Measurements from ENCODE around the gene PTH2.

The PTH2 gene

DNA sequence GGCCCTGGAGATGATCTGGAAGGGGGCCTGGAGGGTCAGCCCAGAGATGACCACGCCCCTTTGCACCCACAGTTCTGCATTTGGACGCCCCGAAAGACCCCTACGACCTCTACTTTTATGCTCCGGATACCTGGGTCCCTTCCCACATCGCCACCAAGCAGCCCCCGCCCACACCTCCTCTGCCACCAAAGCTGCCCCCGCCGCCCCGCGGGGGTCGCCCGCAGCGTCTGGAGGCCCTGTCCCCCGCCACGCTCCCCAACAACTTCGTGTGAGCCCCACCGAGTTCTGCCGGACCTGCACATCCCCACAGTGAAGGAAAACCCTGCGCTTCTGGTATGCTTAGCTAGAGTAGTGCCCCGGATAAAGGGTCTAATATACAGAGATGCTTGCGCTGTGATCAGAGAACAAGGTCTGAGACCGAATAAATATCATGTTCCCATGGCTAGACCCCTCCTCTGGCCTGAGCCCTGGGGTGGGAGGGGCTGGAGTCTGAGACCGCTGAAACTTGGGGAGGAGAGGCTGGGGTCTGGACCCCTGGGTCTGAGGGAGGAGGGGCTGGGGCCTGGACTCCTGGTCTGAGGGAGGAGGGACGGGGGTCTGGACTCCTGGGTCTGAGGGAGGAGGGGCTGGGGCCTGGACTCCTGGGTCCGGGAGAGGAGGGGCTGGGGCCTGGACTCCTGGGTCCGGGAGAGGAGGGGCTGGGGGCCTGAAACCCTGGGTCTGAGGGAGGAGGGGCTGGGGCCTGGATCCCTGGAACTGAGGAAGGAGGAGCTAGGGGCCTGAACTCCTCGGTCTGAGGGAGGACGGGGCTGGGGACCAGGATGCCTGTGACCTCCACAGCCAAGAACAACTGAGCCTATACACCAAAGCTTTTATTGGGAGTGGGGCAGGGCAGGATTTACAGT is 5.6 kb upstream of the PTH2 start:
- Mint-ChIP-seq H3K36me3 (ENCODE audit: low read depth) (no peaks in the 10 kb centered on the region), H3K27me3 (peaks cover 89% of the 10 kb centered on the region), H3K4me1 (ENCODE audit: low read depth) (peaks cover 38% of the 10 kb centered on the region), H3K9me3 (no peaks in the 10 kb centered on the region), H3K27ac (no peak overlapping the region), H3K4me3 (peak overlapping the region; percentile 56)

- Mint-ChIP-seq H3K36me3 (ENCODE audit: low read depth) (no peaks in the 10 kb centered on the region), H3K4me3 (peak overlapping the region; percentile 56)
Measured at GRCh38 chr19:49427855-49428546, 4.8 kb upstream of the PTH2 start.

GRCh38 chr19:49427339-49427738 is 4.1 kb upstream of the PTH2 start:
- Mint-ChIP-seq H3K27ac (no peak overlapping the region), H3K4me3 (no peak overlapping the region), H3K4me1 (ENCODE audit: low read depth) (peaks cover 44% of the 10 kb centered on the region), H3K9me3 (no peaks in the 10 kb centered on the region), H3K27me3 (peaks cover 88% of the 10 kb centered on the region), H3K36me3 (ENCODE audit: low read depth) (no peaks in the 10 kb centered on the region)

More at GRCh38 chr19:49427855-49428546, 4.8 kb upstream of the PTH2 start:
- H3K9me3 Mint-ChIP-seq = no peaks in the 10 kb centered on the region
- peaks cover 39% of the 10 kb centered on the region for H3K4me1 Mint-ChIP-seq (ENCODE audit: low read depth)
- H3K27ac Mint-ChIP-seq = no peak overlapping the region
- peaks cover 88% of the 10 kb centered on the region for H3K27me3 Mint-ChIP-seq

GRCh38 chr19:49425922-49426592 is 2.8 kb upstream of the PTH2 start:
- no peak overlapping the region for H3K27ac Mint-ChIP-seq
- no peak overlapping the region for H3K4me3 Mint-ChIP-seq
- H3K9me3 Mint-ChIP-seq = no peaks in the 10 kb centered on the region
- peaks cover 89% of the 10 kb centered on the region for H3K27me3 Mint-ChIP-seq
- H3K36me3 Mint-ChIP-seq (ENCODE audit: low read depth) = no peaks in the 10 kb centered on the region
- H3K4me1 Mint-ChIP-seq (ENCODE audit: low read depth) = peaks cover 50% of the 10 kb centered on the region

DNA sequence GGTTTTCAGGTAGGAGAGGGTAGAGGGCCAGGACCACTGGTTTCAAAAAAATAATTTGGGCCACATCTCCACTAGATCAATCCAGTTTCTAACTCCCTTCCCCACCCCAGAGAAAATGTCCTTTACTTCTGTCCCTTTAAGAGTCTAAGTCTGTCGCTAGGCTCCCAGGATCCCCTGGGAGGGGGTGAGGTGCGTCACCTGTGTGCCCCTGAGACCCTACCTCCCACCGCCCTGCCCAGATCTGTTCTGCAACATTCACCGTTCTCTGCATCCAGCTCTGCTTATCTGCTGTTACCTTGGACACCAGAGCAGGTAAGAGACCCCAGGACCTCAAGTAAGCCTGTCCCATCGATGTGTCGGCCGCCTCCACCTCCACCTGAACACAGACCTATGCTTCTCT is 1.9 kb upstream of the PTH2 start, which contains the start of gene GFY:
TSS of gene GFY (plus strand) at position 211 of the 400 bp plus-strand sequence. CDS start 1,043 bp downstream, outside the sequence.
- Mint-ChIP-seq H3K4me3 (no peak within 1 kb of the TSS), H3K27ac (no peak within 1 kb of the TSS)

GRCh38 chr19:49423985-49424303 is 703 bp upstream of the PTH2 start:
- Mint-ChIP-seq H3K27ac (no peak overlapping the region), H3K4me1 (ENCODE audit: low read depth) (peaks cover 57% of the 10 kb centered on the region), H3K4me3 (peak overlapping the region; percentile 42), H3K36me3 (ENCODE audit: low read depth) (no peaks in the 10 kb centered on the region), H3K27me3 (peaks cover 93% of the 10 kb centered on the region), H3K9me3 (no peaks in the 10 kb centered on the region)

More for the DNA sequence above, 1.9 kb upstream of the PTH2 start, which contains the start of gene GFY:
- H3K9me3 Mint-ChIP-seq = no peaks in the 10 kb centered on the region
- H3K36me3 Mint-ChIP-seq (ENCODE audit: low read depth) = no peaks in the 10 kb centered on the region
- peaks cover 57% of the 10 kb centered on the region for H3K4me1 Mint-ChIP-seq (ENCODE audit: low read depth)
- H3K27me3 Mint-ChIP-seq = peaks cover 91% of the 10 kb centered on the region

GRCh38 chr19:49422407-49423070 is 702 bp downstream of the PTH2 start:
- Mint-ChIP-seq H3K36me3 (ENCODE audit: low read depth) (no peaks in the 10 kb centered on the region), H3K4me1 (ENCODE audit: low read depth) (peaks cover 46% of the 10 kb centered on the region), H3K27ac (no peak overlapping the region), H3K9me3 (no peaks in the 10 kb centered on the region), H3K4me3 (peak overlapping the region; percentile 63), H3K27me3 (peaks cover 89% of the 10 kb centered on the region)

GRCh38 chr19:49421878-49422202 is 1.4 kb downstream of the PTH2 start:
- no peaks in the 10 kb centered on the region for H3K9me3 Mint-ChIP-seq
- no peak overlapping the region for H3K27ac Mint-ChIP-seq
- H3K36me3 Mint-ChIP-seq (ENCODE audit: low read depth) = no peaks in the 10 kb centered on the region
- peaks cover 87% of the 10 kb centered on the region for H3K27me3 Mint-ChIP-seq
- peak overlapping the region; percentile 47 for H3K4me3 Mint-ChIP-seq
- H3K4me1 Mint-ChIP-seq (ENCODE audit: low read depth) = peaks cover 41% of the 10 kb centered on the region

- H3K4me3 Mint-ChIP-seq = peak overlapping the region; percentile 47
- no peak overlapping the region for H3K27ac Mint-ChIP-seq
- H3K9me3 Mint-ChIP-seq = no peaks in the 10 kb centered on the region
- H3K27me3 Mint-ChIP-seq = peaks cover 81% of the 10 kb centered on the region
- H3K36me3 Mint-ChIP-seq (ENCODE audit: low read depth) = no peaks in the 10 kb centered on the region
- peaks cover 35% of the 10 kb centered on the region for H3K4me1 Mint-ChIP-seq (ENCODE audit: low read depth)
Measured at GRCh38 chr19:49421039-49421877, 2.0 kb downstream of the PTH2 start.

DNA sequence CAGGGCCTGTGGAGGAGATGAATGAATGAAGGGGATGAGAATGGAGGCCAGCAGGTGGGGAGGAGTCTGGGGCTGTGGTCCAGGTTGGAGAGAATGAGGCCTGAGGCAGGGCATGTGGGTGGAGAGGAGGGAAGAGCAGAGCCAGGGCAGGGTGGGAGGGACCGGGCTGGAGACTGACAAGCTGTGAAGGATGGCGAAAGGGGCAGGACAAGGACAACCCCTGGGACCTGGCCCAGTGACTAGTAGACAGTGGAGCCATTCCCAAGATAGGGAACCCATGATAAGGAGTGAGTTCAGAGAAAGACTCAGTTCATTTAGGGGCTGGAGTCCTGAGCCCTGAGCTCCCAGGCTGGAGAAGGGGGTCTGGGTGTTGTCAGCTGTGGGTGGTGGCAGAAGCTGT is 3.0 kb downstream of the PTH2 start:
- no peak overlapping the region for H3K4me3 Mint-ChIP-seq
- H3K36me3 Mint-ChIP-seq (ENCODE audit: low read depth) = no peaks in the 10 kb centered on the region
- H3K9me3 Mint-ChIP-seq = no peaks in the 10 kb centered on the region
- no peak overlapping the region for H3K27ac Mint-ChIP-seq
- H3K4me1 Mint-ChIP-seq (ENCODE audit: low read depth) = peaks cover 34% of the 10 kb centered on the region
- H3K27me3 Mint-ChIP-seq = peaks cover 70% of the 10 kb centered on the region

- Mint-ChIP-seq H3K36me3 (ENCODE audit: low read depth) (no peaks in the 10 kb centered on the region), H3K27ac (no peak overlapping the region), H3K9me3 (no peaks in the 10 kb centered on the region), H3K27me3 (peaks cover 60% of the 10 kb centered on the region), H3K4me3 (no peak overlapping the region), H3K4me1 (ENCODE audit: low read depth) (peaks cover 32% of the 10 kb centered on the region)
Measured at GRCh38 chr19:49419173-49419572, 4.1 kb downstream of the PTH2 start.

DNA sequence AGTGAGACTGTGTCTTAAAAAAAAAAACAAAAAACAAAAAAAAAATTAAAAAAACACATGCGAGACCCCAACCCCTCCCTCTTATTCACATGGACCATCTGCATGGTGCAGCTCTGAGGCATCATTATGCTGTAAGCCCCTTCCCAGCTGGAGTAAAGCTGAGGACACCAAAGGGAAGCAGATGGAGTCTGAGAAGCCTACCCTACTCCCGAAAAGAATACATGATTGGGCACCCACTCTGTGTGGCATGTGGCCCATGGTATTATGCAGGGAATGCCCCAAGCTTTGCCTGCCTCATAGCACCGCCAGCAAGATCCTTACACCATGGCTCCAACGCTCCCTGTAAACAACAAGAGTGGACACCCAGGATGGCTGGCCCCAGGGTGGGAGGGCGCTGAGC is 4.7 kb downstream of the PTH2 start:
- Mint-ChIP-seq H3K4me1 (ENCODE audit: low read depth) (peaks cover 26% of the 10 kb centered on the region), H3K27me3 (peaks cover 53% of the 10 kb centered on the region), H3K27ac (no peak overlapping the region), H3K36me3 (ENCODE audit: low read depth) (no peaks in the 10 kb centered on the region), H3K4me3 (no peak overlapping the region), H3K9me3 (no peaks in the 10 kb centered on the region)

- H3K4me3 Mint-ChIP-seq = no peak overlapping the region
- peaks cover 44% of the 10 kb centered on the region for H3K27me3 Mint-ChIP-seq
- H3K27ac Mint-ChIP-seq = no peak overlapping the region
- H3K9me3 Mint-ChIP-seq = no peaks in the 10 kb centered on the region
- H3K36me3 Mint-ChIP-seq (ENCODE audit: low read depth) = no peaks in the 10 kb centered on the region
- peaks cover 17% of the 10 kb centered on the region for H3K4me1 Mint-ChIP-seq (ENCODE audit: low read depth)
Measured at GRCh38 chr19:49417088-49417487, 6.2 kb downstream of the PTH2 start.

GRCh38 chr19:49415810-49416200 is 7.4 kb downstream of the PTH2 start:
- H3K9me3 Mint-ChIP-seq = no peaks in the 10 kb centered on the region
- H3K27ac Mint-ChIP-seq = no peak overlapping the region
- peaks cover 12% of the 10 kb centered on the region for H3K4me1 Mint-ChIP-seq (ENCODE audit: low read depth)
- no peaks in the 10 kb centered on the region for H3K36me3 Mint-ChIP-seq (ENCODE audit: low read depth)
- peaks cover 31% of the 10 kb centered on the region for H3K27me3 Mint-ChIP-seq
- no peak overlapping the region for H3K4me3 Mint-ChIP-seq
